Endothelial cell (in vitro differentiated cells): Measurements from ENCODE around the gene NELFE. TPM values are rescaled to one million over a fixed set of nuclear protein-coding genes. Genes with fewer than 3 reads are reported as not detected.
"Not testable (repeated sequence)": the region's sequence is repeated elsewhere in the genome, so short reads cannot be mapped to it uniquely, and the experiment has no call there.

Experiments used
- DNase-seq: peaks from one replicate; pipeline ENCODE4 v3.0.0; 2021; ENCODE audit warnings: low spot score
- H3K27ac Mint-ChIP-seq: one replicate; pipeline ENCODE4 v1.8.0; 2021; ENCODE audit warnings: mixed read lengths, inconsistent platforms; ENCODE audit not compliant: unreplicated experiment
- H3K27me3 Mint-ChIP-seq: one replicate; pipeline ENCODE4 v1.8.0; 2021; ENCODE audit warnings: mild to moderate bottlenecking, moderate library complexity, mixed read lengths, inconsistent platforms; ENCODE audit not compliant: unreplicated experiment
- H3K36me3 Mint-ChIP-seq: one replicate; pipeline ENCODE4 v1.8.0; 2021; ENCODE audit warnings: mild to moderate bottlenecking, low read depth, mixed read lengths, inconsistent platforms; ENCODE audit not compliant: unreplicated experiment
- H3K4me1 Mint-ChIP-seq: one replicate; pipeline ENCODE4 v1.8.0; 2021; ENCODE audit warnings: mild to moderate bottlenecking, mixed read lengths, inconsistent platforms; ENCODE audit not compliant: unreplicated experiment
- H3K4me3 Mint-ChIP-seq: one replicate; pipeline ENCODE4 v1.8.0; 2021; ENCODE audit warnings: mild to moderate bottlenecking, mixed read lengths, inconsistent platforms; ENCODE audit not compliant: unreplicated experiment
- H3K9me3 Mint-ChIP-seq: one replicate; pipeline ENCODE4 v1.8.0; 2021; ENCODE audit warnings: mixed read lengths, inconsistent platforms; ENCODE audit not compliant: unreplicated experiment
- CTCF ChIP-seq: fragments of 200-600 bp; sonication (generic); IDR thresholded peaks from one replicate; pipeline ENCODE4 v1.5.0; 2021; ENCODE audit warnings: antibody characterized with exemption; ENCODE audit not compliant: unreplicated experiment
- total RNA-seq: library from RNA; stranded (reverse); fragmentation: NEBNext Ultra II Directional; extraction: Animal tissue kit (Norgen Biotek cat#: 25700); gene quantifications from one replicate; pipeline ENCODE4 v1.2.1, GENCODE V29; 2021; ENCODE audit not compliant: unreplicated experiment

The NELFE gene
- total RNA-seq, 1 donor from 2014 or later = 47.8 TPM

DNA sequence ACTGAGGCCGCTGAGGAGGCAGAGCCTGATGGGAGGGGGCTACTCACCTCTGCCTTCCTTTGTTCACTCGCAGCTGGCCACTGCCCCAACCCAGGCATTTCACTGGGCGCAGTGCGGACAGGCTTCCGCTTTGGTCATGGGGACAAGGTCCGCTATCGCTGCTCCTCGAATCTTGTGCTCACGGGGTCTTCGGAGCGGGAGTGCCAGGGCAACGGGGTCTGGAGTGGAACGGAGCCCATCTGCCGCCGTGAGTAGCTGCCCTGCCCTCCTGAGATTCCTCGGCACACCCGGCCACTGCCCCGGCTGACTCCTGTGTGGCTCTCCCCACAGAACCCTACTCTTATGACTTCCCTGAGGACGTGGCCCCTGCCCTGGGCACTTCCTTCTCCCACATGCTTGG lies 25.2 kb downstream of the NELFE start:
- Mint-ChIP-seq H3K27me3 (peaks cover 2% of the 10 kb centered on the region), H3K9me3 (no peaks in the 10 kb centered on the region), H3K4me1 (no peaks in the 10 kb centered on the region), H3K36me3 (no peaks in the 10 kb centered on the region), H3K27ac (no peak overlapping the region), H3K4me3 (no peak overlapping the region)
- DNase-seq = no peak
- TF ChIP-seq CTCF = no peak

- not testable (repeated sequence) for H3K27me3 Mint-ChIP-seq, DNase-seq, H3K9me3 Mint-ChIP-seq, H3K4me3 Mint-ChIP-seq, H3K4me1 Mint-ChIP-seq, H3K27ac Mint-ChIP-seq, H3K36me3 Mint-ChIP-seq
Observed at GRCh38 chr6:31932137-31932536, 26.6 kb downstream of the NELFE start.

DNA sequence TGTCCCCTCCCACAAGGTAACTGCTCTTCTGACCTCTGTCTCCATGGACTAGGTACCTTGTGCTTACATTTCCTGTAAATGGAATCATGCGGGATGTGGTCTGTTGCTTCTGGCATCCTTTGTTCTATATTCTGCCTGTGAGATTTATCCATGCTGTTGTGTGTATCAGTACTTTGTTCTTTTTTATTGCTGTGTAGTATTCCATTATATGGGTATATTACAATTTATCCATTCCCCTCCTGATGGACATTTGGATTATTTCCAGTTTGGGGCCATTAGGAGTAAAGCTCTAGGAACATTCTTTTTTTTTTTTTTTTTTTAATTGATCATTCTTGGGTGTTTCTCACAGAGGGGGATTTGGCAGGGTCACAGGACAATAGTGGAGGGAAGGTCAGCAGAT lies 27.8 kb downstream of the NELFE start:
- Mint-ChIP-seq H3K27me3 (peaks cover 2% of the 10 kb centered on the region), H3K27ac (no peak overlapping the region), H3K9me3 (no peaks in the 10 kb centered on the region), H3K36me3 (no peaks in the 10 kb centered on the region), H3K4me1 (no peaks in the 10 kb centered on the region), H3K4me3 (no peak overlapping the region)
- TF ChIP-seq CTCF = no peak
- no peak for DNase-seq

DNA sequence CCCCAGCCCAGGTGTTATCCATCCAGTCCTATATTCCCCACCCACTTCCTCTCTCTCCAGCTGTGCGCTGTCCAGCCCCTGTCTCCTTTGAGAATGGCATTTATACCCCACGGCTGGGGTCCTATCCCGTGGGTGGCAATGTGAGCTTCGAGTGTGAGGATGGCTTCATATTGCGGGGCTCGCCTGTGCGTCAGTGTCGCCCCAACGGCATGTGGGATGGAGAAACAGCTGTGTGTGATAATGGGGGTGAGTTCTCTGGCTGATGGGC lies 30.2 kb downstream of the NELFE start:
- Mint-ChIP-seq H3K27ac (no peak overlapping the region), H3K9me3 (no peaks in the 10 kb centered on the region), H3K4me1 (no peaks in the 10 kb centered on the region), H3K36me3 (no peaks in the 10 kb centered on the region), H3K27me3 (no peaks in the 10 kb centered on the region), H3K4me3 (no peak overlapping the region)
- DNase-seq = no peak
- TF ChIP-seq CTCF = no peak

DNA sequence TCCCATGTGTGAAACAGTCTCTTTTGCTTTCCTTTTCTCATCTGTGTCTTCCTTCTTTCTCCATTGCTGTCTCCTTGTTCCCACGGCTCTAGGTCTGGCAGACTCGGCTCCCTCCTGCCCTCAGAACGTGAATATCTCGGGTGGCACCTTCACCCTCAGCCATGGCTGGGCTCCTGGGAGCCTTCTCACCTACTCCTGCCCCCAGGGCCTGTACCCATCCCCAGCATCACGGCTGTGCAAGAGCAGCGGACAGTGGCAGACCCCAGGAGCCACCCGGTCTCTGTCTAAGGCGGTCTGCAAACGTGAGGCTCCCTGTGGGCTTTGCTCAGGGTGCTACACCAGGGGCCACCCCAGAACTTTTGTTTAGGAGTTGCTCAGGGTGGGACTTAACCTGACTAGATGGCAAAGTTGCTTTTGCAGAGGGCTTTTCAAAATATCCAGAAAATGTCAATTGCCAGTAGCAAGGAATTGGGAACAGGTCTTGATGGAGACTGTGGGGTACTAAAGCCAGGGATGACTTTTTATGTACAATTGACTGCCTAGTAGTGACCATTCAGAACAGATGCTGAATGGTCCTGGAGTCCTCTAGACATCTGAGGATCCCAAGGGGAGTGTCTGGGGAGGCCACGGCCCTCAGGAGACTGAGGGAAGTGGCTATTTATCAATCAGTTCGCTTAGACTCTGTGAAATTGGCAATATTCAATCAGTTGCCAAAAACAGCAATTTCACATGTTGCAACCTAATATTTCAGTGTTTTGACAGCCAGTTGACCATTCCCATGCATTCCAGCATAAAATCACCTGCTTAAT lies 30.7 kb downstream of the NELFE start:
- H3K36me3 Mint-ChIP-seq = no peaks in the 10 kb centered on the region

More for the DNA sequence above, 30.7 kb downstream of the NELFE start:
- no peak for DNase-seq
- TF ChIP-seq CTCF = no peak
- H3K27me3 Mint-ChIP-seq = no peaks in the 10 kb centered on the region
- H3K4me1 Mint-ChIP-seq = no peaks in the 10 kb centered on the region
- no peaks in the 10 kb centered on the region for H3K9me3 Mint-ChIP-seq
- no peak overlapping the region for H3K27ac Mint-ChIP-seq
- no peak overlapping the region for H3K4me3 Mint-ChIP-seq
